ENCODE results near the gene RGS7BP.

- TF ChIP-seq, protein P1, sequence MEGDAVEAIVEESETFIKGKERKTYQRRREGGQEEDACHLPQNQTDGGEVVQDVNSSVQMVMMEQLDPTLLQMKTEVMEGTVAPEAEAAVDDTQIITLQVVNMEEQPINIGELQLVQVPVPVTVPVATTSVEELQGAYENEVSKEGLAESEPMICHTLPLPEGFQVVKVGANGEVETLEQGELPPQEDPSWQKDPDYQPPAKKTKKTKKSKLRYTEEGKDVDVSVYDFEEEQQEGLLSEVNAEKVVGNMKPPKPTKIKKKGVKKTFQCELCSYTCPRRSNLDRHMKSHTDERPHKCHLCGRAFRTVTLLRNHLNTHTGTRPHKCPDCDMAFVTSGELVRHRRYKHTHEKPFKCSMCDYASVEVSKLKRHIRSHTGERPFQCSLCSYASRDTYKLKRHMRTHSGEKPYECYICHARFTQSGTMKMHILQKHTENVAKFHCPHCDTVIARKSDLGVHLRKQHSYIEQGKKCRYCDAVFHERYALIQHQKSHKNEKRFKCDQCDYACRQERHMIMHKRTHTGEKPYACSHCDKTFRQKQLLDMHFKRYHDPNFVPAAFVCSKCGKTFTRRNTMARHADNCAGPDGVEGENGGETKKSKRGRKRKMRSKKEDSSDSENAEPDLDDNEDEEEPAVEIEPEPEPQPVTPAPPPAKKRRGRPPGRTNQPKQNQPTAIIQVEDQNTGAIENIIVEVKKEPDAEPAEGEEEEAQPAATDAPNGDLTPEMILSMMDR (IDR thresholded peaks at IDR 0.05): no peak
- TF ChIP-seq EZH2 (IDR thresholded peaks at IDR 0.05) (no peak), EZH2phosphoT487 (IDR thresholded peaks at IDR 0.05) (no peak)
These were observed 113.8 kb downstream of the RGS7BP start for GRCh38 chr5:64619609-64620008.
